LoVo (cell line): Measurements from ENCODE around the gene PCDH10.

Experiments
- DNase-seq: peaks from one replicate; pipeline ENCODE4 v3.0.0-alpha.2; 2016; ENCODE audit warnings: low spot score

The PCDH10 gene

DNA sequence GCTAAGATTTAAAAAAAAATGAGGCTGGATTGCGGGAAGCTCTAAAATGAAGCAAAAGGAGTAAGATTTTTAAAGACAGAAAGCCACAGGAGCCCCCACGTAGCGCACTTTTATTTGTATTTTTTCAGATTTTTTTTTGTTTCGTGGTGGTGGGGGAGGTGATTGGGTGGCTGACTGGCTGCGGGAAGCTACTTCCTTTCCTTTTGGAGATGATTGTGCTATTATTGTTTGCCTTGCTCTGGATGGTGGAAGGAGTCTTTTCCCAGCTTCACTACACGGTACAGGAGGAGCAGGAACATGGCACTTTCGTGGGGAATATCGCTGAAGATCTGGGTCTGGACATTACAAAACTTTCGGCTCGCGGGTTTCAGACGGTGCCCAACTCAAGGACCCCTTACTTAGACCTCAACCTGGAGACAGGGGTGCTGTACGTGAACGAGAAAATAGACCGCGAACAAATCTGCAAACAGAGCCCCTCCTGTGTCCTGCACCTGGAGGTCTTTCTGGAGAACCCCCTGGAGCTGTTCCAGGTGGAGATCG, 908 bp downstream of the PCDH10 start:
- no peak for DNase-seq

DNA sequence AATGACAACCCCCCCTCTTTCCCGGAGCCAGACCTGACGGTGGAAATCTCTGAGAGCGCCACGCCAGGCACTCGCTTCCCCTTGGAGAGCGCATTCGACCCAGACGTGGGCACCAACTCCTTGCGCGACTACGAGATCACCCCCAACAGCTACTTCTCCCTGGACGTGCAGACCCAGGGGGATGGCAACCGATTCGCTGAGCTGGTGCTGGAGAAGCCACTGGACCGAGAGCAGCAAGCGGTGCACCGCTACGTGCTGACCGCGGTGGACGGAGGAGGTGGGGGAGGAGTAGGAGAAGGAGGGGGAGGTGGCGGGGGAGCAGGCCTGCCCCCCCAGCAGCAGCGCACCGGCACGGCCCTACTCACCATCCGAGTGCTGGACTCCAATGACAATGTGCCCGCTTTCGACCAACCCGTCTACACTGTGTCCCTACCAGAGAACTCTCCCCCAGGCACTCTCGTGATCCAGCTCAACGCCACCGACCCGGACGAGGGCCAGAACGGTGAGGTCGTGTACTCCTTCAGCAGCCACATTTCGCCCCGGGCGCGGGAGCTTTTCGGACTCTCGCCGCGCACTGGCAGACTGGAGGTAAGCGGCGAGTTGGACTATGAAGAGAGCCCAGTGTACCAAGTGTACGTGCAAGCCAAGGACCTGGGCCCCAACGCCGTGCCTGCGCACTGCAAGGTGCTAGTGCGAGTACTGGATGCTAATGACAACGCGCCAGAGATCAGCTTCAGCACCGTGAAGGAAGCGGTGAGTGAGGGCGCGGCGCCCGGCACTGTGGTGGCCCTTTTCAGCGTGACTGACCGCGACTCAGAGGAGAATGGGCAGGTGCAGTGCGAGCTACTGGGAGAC, 1.6 kb downstream of the PCDH10 start:
- no peak for DNase-seq

DNA sequence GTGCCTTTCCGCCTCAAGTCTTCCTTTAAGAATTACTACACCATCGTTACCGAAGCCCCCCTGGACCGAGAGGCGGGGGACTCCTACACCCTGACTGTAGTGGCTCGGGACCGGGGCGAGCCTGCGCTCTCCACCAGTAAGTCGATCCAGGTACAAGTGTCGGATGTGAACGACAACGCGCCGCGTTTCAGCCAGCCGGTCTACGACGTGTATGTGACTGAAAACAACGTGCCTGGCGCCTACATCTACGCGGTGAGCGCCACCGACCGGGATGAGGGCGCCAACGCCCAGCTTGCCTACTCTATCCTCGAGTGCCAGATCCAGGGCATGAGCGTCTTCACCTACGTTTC, 2.2 kb downstream of the PCDH10 start:
- no peak for DNase-seq

DNA sequence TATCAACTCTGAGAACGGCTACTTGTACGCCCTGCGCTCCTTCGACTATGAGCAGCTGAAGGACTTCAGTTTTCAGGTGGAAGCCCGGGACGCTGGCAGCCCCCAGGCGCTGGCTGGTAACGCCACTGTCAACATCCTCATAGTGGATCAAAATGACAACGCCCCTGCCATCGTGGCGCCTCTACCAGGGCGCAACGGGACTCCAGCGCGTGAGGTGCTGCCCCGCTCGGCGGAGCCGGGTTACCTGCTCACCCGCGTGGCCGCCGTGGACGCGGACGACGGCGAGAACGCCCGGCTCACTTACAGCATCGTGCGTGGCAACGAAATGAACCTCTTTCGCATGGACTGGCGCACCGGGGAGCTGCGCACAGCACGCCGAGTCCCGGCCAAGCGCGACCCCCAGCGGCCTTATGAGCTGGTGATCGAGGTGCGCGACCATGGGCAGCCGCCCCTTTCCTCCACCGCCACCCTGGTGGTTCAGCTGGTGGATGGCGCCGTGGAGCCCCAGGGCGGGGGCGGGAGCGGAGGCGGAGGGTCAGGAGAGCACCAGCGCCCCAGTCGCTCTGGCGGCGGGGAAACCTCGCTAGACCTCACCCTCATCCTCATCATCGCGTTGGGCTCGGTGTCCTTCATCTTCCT, 2.7 kb downstream of the PCDH10 start:
- no peak for DNase-seq

DNA sequence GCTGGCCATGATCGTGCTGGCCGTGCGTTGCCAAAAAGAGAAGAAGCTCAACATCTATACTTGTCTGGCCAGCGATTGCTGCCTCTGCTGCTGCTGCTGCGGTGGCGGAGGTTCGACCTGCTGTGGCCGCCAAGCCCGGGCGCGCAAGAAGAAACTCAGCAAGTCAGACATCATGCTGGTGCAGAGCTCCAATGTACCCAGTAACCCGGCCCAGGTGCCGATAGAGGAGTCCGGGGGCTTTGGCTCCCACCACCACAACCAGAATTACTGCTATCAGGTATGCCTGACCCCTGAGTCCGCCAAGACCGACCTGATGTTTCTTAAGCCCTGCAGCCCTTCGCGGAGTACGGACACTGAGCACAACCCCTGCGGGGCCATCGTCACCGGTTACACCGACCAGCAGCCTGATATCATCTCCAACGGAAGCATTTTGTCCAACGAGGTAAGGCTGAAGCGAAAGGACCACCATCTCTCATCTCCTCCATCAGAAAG, 3.3 kb downstream of the PCDH10 start:
- no peak for DNase-seq

DNA sequence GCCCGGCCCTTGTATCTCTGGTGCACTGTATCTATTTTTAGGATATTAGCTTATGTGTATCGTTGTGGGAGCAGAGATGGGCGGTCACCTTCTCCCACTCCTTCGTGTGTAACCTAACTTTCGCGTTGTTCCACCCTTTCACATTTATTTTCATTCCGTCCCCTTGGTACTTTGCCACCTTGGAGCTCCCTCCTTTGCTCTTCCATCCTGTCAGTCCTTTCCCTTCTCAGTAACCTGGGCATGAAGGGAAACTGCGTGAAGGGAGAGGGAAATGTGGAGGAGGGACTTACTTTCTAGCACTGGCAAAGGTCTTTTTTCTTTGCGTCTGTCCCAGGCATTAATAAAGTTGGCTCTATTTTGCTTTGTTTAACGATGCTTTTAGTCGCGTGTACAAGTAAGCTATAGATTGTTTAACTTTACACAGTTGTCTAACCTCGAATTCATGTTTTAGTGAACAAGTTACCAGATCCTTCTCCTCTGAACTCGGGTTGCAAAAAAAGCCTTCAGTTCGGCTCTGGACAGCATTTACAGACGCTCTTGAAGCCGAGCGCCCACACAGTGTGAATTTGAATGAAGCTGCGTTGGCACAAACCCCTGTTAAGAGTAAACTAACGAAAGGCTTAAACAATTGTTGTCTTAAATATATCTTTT, 3.9 kb downstream of the PCDH10 start:
- no peak for DNase-seq

DNA sequence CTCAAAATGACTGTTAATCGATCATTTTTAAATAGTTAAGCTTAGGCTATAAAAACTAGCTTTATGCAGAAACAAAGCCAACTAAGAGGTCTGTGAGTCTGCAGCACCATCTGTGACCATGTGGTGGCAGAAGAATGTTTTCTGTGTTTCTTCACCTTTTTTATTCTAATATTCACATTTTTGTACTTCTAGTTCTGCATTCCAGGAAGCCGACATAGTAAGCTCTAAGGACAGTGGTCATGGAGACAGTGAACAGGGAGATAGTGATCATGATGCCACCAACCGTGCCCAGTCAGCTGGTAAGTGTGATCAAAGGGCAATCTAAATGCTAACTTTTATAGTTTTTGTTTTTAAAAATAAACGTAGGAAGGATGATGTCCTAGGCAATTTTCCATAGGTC, 5.6 kb downstream of the PCDH10 start:
- peak; percentile 1 for DNase-seq

DNA sequence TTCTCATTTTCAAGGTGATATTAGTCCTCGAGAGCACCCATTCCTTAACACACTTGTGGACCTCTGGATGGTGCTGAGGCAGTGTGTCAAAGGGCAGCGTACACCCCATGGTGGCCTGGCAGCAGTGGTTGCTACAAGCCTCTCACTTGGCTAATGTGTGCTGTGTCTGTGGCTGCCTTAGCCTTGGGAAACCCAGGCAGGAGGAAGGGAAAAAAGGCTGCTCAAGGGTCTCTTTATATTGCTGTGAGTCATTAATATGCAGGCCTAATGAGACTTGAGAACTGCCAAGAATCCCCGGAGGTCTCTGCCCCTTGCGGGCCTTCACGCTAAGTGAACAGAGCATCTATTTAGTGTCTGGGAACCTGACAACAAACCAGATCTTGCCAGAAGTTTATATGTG, 7.0 kb downstream of the PCDH10 start:
- DNase-seq: no peak

DNA sequence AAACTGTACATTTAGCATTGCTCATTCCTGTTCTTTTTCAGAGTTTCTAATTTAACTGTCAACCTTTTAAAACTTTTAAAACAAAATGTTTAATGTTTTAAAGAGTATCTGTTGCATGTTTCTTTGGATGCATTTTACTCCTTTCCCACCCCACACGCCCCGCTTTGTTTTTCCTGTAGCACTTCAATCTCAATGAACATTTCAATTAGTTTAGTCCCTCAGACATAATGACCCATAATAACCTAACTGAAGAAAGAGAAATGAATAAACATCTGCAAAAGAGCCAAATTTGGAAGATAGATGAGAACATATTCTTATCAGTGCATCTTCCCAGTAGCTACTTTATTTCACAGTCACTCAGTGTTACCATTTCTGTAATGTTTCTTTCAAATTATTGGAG, 7.5 kb downstream of the PCDH10 start:
- no peak for DNase-seq

DNA sequence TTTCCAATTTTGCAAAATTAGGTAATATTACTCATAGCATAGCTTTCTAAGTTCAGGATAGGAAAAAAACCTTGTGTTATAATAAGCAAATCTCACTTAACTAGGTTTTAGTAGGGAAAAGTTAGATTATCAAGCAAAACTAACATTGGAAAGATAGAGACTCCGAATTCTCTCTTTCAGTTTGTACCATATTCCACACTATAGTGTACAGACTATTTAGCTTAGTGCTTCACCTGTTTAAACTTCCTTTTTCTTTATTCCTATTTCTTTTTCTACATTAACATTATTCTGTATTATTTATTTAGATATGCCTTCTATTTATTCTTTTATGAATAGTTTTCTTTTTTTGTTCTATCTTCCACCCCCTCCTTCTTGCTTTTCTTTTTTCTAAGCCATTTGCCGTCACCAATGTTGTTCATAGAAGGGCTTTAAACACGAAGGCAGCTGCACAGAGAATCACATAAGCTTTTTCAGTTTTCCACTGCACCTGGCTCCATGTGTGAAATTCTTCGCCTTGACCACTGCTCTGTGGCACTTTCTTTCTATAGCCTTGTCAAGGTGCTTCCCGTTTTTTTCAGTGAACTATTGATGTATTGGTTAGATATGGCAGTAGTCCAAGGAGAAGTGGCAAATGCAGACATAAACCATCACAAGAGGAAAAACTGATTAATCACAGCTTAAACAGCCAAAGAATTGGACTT, 8.5 kb downstream of the PCDH10 start:
- DNase-seq: no peak

DNA sequence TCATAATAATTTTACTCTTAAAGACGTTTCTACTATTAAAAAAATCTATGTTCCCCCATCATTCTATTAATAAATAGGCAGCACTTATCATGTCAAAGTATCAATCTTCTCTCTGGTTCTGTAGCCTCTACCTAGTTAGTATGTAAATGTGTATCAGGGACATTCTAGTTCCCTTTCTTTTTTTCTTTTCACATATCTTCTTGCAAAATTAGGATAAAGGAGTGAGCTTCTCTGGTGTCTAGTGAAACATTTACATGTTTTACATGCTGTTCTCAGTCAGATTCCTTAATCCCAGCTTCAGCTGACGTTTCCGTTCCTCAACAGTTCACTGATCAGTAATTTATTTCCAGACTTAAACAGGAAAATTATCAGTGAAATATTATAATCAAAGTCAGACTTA, 11.8 kb downstream of the PCDH10 start:
- no peak for DNase-seq

DNA sequence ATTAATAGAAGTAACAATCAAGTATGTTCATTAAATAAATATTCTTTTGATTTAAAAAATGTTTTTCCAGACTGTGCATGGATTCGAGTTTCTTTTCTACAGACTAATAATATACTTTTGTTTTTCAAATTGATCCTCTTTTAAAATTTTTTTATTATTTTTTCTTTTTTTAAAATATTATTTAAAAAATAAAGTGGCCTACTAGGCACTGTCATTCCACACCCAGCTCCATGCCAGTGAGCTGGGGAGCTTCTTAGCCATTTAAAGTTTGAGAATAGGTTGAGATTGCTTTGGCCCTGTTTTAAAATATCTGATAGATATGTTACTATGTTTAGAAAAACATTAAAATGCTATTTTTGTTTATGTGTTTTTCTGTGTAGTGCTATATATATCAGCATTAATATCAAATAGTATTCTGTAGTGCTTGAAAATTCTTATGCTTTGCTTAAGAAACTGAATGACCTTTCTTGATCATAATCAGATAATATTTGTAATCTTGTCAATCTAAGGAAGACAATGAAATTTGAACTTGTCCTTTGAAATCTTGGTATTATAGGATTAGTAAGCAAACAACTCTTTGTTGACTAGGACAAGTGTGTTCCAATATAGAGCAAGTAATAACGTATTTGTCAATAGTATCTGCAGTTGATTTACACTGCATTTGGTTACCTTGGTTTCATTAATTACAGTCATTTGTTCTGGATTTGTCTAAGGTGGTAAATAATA, 12.6 kb downstream of the PCDH10 start:
- DNase-seq: no peak

DNA sequence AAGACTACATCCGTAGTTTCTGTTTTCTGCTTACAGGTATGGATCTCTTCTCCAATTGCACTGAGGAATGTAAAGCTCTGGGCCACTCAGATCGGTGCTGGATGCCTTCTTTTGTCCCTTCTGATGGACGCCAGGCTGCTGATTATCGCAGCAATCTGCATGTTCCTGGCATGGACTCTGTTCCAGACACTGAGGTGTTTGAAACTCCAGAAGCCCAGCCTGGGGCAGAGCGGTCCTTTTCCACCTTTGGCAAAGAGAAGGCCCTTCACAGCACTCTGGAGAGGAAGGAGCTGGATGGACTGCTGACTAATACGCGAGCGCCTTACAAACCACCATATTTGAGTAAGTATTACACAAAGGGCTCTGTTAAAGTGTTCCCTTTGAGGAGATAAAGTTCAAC, 13.8 kb downstream of the PCDH10 start:
- DNase-seq: no peak

DNA sequence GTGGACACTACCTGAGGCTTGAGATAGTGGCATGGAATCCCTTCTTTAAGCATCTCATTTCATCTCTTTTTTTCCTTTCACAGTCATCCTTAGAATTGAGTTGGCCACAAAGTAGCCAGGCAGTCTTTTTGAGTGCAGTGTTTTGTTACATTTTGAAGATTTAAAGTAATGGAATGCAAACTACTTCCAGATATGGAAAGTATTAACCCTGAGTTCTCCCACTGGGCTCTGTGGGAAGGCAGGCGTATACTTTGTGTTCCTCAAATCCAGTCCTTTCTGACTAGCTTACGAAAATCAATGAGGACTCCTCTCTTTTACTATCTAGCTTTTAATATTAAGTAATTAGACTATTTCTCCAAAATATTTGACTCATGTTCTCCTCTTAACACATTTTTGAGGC, 29.9 kb downstream of the PCDH10 start:
- no peak for DNase-seq

DNA sequence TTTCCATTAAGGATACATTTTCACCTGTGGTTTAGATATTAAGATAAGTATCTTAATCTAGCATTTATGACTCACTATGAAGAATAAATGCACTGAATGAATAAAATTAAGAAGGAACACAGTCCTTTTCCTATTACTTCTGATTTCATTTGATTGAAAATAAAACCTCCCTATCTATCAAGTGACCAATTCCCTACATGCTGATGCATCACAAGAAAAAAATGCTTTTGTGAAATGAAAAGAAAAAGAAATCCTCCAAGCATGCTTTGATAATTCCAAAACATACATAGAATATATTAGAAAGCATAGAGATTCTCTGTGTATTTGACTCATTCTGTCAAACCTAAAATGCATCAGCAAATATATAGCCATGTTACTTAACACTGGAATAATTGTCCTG, 37.1 kb downstream of the PCDH10 start:
- no peak for DNase-seq

DNA sequence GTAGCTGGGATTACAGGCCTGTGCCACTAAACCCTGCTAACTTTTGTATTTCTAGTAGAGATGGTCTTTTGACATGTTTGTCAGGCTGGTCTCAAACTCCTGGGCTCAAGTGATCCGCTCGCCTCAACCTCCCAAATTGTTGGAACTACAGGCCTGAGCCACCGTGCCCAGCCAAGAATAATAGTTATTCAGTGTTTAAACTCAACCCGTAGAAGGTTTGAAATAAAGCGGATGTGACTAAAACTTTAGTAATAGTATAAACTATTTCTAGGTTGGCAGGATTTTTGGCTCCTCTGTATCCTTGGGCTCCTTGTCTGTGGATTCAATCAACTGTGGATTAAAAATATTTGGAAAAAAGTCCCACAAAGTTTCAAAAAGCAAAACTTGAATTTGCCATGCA, 37.8 kb downstream of the PCDH10 start:
- DNase-seq: no peak

DNA sequence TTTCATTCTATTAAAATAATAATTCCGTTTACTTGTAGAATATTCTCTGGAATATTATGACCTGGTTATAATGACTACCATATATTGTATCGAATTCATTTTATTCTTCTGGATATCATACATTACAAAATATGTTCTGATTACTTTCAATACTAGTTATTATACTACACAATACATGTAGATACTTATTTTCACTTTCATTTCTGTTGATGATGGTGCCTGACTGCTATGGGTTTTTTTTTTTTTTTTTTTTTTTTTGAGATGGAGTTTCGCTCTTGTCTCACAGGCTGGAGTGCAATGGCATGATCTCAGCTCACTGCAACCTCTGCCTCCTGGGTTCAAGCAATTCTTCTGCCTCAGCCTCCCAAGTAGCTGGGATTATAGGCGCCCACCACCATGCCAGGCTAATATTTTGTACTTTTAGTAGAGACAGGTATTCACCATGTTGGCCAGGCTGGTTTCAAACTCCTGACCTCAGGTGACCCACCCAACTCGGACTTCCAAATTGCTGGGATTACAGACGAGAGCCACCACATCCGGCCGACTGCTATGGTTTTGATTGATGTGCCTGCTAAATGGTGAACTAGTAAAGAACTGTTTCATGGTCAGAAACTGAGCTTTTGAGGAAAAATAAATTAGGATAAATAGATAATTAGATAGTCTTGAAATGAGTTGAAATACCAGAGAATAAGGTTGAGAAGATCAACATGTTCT, 39.5 kb downstream of the PCDH10 start:
- DNase-seq: no peak

DNA sequence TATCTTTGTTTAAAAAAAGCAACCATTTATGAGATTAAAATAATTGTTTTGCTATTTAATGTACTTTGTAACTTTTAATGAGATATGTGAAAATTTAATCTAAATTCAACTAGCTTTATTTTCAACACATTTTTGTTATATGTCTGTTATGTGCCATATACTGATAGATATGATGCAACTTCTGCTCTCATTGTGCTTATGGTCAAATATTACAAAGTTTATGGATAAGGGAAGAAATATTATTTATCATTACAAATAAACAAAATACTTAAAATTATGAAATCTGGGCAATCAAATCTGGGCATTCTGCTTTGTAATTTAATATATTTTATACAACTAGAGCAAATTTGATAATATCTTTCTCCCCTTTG, 40.0 kb downstream of the PCDH10 start:
- no peak for DNase-seq

DNA sequence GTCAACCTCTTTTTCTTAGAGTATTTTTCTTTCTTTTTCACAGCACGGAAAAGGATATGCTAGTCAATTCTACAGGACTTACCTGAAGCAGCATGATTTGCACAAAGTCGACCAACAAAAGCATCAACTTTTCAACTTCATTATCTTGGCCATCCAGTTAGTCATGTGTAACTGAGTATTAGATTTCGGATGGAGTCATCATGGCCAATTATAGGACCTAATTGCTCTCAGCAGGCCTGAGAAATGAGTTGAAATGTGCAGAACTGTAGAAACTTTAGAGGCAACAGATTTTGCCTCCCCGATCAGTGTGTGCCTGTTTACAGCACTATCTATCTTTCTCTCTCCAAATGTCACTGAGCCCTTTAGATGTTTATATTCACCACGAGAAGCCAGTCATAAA, 41.0 kb downstream of the PCDH10 start:
- DNase-seq: no peak

DNA sequence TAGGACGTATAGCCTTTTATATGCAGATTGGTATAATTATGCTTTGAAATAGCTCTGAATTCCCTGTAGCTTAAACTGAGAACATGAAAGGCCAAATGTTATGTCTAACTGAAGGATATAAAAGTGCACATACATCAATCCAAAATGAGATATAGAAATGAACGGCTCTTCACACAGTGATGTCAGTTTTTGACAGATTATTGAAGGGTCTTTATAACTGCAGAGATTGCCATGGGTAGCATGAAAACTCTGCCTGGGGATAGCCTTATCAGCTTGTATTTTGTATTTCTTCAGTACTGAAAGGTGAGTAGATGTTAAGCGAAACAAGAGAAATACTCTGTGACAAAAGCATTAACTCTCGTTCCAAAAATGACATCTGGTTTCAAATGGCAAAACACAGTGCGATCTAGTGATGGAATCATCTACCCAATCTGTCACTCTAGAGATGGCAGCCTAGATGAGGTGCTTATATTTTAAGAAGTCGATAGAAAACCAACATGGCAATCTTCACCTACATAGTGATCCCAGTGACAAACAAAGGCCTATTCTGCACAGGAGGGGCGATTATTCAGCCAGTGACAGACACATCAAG, 59.7 kb downstream of the PCDH10 start:
- no peak for DNase-seq

DNA sequence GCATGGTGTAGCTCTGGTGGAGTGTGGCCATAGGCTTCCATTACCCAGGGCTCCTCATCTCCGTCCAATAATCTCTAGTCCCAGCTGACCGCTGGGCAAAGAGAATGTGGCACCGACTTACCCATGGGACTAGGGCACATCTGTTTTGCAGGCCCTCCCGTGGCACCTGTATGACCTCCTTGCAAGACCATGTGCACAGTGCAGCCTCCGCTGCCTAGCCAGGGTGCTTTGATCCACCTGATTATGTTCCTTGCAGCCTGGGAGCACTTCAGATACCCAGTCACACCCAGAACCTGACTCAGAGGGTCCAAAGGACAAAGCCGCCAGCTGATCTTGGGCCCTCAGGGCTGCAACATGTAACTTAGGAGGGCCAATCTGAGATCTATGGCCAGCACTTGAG, 84.8 kb downstream of the PCDH10 start:
- no peak for DNase-seq
